Left lobe of liver (tissue), 2 donors: ENCODE results near the gene LITAFD. TPM values are rescaled to one million over a fixed set of nuclear protein-coding genes. Genes with fewer than 3 reads are reported as not detected.

Experiments
- ATAC-seq: fragments of 200-7000 bp; cut with Tn5 transposase; one replicate; pipeline ENCODE4 v1.9.1; 2020; ENCODE audit warnings: mild to moderate bottlenecking, moderate library complexity
- DNase-seq: peaks from one replicate; pipeline ENCODE4 v3.0.0-alpha.2; 2020; ENCODE audit warnings: low spot score
- total RNA-seq: library from RNA; stranded (reverse); gene quantifications from one replicate; pipeline ENCODE4 v1.2.1, GENCODE V29; 2021
- donor health status: DM: no; HTN: no; CAD: no; lungs with moderate emphysema.
- donor health status: DM: no; HTN: yes; CAD: no.

The LITAFD gene
- total RNA-seq, 1 donor from 2014 or later, result not detected

DNA sequence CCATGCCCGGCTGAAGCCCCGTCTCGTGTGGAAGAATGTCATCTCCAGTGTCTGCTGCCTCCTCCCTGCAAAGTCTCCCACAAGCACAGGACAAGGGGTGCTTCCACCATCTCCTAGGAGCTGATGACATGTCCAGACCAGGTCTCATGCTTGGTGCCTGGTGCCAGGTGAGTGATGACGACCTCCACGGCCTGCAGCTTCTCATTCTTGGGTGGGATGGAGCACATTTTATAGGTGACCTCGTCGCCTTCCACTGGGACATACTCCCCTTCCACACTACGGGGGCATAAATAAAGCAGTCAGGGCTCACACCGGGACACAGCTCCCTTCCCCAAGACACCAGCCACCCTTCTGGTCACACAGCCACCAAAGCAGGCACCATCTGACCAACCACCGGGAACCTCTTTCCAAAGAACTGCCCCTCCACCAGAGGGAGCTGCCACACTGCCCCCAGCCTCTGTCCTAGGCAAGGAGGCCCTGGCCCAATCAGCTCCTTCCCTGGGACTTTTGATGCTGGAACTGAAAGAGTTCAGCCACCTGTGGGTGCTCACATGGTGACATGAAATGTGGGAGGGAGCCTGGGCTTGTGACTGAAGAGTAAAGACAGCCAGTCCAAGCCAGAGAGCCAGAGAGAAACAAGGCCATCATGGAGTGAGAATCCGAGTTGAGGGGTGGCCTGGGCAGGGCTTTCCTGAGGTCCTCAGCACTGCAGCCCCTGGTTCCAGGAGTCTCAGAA, 26.9 kb upstream of the LITAFD start:
- no peak for DNase-seq
- ATAC-seq, result no peak

DNA sequence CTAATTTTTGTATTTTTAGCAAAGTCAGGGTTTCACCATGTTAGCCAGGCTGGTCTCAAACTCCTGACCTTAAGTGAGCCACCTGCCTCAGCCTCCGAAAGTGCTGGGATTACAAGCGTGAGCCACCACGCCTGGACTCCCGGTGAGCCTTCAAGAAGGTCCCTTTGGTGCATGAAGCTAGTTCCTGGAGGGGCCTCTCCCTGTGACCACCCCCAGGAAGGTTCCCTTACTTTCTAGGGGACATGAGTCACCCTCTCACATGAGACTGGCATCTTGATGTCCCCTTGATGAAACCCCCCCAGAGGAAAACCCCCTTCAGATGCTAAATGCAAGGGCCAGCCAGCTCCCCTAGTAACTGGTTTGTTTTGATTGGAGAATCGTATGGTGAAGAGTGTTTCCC, 26.2 kb upstream of the LITAFD start:
- DNase-seq, result no peak
- ATAC-seq, result no peak

DNA sequence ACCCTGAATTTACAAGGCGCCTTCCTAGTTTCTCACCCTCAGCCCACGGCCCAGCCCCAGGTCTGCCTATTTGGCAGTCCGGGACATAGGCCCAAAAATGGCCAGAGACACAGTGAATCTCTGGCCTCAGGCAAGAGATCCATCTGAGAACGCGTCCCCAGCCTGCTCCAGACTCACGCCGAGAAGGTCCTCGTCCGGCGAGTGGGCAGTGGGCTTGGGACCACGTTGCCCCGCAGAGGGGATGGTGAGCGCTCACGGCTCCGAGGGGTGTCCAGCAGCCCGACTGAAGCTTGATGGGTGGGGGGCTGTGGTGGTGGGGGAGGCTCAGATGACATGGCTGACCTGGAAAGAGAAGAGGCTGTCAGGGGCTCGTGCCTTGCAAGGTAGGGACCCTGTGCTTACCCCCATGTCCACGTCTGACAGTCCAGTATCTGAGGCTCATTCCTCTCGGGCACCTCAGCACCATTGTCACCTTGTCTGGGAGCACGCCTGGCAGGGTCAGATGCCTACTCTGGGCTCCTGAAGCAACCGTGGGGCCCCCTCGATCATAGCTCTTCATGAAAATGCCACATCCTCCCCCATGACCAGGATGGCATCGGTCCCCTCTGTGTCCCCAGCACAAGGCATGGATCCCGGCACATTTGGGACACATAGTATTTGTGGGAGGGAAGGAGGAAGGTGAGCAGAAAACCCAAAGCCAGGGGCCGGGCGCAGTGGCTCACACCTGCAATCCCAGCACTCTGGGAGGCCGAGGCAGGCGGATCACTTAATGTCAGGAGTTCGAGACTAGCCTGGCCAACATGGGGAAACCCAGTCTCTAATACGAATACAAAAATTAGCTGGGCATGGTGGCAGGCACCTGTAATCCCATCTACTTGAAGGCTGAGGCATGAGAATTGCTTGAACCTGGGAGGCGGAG, 22.9 kb upstream of the LITAFD start:
- ATAC-seq, result no peak
- DNase-seq, result no peak

DNA sequence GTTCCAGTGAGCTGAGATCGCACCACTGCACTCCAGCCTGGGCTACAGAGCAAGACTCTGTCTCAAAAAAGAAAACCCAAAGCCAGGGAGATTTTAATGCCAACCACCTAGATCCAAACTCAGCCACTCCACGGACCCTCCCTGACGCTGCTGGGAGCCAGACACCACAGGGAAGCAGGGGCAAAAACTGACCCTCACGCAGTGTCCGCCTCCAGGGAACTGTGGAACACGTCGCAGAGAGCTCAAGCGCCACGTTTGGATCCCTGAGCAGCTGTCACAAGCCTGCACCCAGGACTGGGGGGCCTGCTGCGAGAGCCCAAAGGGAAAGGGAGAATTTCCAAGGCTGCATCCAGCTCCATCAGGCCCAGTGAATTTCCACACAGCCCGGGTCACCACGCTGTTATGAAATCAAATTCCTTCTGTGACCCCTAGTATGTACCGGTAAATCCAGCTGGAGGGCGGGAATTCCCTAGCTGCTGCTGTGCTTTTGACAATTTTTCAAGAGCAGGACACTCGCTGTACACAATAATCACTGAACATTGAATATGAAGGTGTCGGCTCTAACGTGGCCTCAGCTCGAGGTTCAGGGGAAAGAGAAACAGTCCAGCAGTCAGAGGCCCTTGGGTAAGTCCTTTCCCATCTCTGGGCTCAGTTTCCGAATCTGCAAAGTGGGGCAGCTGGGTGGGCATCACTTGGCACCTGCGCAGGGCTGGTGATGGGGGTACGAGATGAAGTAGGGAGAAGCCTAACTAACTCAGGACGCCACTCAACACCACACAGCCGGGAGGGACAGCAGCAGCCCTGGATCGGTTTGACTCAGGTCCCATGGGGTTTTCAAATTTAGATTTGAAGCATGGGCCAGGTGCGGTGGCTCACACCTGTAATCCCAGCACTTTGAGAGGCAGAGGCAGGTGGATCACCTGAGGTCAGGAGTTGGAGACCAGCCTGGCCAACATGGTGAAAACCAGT, 22.0 kb upstream of the LITAFD start:
- DNase-seq (peak; percentile 82), ATAC-seq (peak; percentile 18)

DNA sequence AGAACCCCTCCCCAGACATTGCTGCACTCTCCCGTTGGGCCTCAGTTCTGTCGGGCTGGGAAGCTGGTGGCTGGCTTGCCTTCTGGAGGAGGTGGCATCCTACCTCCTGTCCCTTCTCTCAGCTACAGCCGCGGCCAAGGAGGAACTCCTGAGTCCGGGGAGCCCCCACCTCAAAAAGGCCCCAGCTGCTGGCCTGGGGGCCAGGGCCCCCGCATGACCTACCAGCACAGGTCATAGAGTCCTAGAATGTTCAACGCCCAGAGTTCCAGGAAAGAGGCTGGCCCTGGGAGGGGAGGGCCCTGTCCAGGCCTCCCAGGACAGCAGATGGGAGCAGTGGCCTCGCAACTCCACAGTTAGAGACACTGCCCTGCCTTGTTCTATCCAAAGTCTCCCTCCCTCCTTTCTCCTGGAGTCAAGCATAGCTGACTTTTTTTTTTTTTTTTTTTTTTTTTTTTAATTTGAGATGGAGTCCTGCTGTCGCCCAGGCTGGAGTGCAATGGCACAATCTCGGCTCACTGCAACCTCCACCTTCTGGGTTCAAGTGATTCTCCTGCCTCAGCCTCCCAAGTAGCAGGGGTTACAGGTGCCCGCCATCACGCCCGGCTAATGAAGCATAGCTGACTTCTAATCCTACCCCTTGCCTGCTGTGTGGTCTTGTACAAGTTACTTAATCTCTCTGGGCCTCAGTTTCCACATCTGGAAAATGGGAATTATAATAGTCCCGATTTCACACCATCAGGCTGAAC, 20.4 kb upstream of the LITAFD start:
- ATAC-seq (peak; percentile 34), DNase-seq (peak; percentile 72)

DNA sequence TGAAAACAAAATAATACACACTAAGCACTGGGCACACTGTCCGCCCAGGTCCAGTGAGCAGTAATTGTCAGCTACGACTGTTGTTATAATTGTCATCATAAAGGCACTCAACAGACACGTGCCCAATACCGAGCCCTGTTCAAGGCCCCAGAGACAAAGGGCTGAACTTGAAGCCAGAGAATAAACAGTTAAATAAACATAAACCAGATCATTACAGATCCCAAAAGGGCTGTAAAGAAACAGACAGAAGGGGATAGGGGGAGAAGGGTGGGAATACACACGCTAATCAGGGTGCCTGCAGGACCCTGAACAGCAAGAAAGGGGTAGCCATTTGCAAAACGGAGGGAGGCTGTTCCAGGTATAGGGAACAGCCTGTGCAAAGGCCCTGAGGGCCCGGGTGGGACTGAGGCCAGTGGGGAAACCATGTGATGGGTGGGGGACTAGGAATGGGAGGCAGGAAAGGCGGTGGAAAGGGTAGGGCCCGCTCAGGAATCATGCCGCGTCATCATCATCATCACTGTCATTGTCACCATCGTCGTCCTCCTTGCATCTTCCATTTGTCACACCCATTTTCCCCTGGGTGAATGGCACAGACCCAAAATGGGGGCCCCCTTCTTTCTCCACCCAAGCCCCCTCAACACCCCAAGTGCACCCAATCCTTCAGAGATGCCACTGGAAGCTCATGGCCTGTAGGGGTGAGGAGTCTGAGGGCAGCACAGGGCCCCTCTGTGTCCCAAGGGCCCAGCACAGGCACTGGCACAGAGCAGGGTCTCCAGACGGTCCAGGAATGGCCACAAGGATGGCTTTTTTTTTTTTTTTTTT, 19.6 kb upstream of the LITAFD start:
- no peak for ATAC-seq
- no peak for DNase-seq

DNA sequence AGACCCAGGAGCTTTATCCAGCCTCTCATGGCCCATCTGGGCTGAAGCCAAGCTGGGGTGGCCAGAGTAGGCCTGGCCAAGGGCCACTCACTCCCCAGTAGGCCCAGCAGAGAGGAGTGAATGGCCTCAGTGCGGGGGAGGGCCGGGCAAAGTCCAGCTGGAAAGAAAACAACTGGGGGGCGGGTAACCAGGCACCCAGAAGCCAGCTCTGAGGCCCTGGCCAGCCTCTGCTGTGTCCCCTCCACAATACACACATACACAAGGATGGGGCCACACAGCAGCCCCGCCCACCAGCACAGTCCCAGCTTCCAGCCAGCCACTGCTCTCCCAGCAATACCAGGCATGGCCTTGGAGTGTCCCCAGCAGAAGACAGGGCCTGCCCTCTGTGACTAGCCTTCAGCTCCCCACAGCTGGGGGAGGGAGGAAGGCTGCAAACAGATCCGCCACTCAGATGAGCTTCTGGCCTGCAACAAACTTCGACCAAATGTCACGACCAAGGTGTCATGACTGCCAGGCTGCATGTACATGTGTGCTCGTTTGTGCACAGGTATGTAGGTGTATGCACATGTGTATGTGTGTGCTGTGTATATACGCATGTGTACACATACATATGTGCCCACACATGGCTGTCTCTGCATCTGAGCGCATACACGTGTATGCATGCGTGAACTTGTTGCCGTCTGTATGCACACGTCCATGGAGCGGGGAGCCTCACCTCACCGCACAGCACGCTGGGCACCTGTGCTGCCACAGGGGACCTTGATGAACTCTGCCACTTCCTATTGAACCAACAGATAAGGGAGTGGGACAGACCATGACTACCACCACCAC, 18.3 kb upstream of the LITAFD start:
- ATAC-seq (peak; percentile 69), DNase-seq (peak; percentile 99)

DNA sequence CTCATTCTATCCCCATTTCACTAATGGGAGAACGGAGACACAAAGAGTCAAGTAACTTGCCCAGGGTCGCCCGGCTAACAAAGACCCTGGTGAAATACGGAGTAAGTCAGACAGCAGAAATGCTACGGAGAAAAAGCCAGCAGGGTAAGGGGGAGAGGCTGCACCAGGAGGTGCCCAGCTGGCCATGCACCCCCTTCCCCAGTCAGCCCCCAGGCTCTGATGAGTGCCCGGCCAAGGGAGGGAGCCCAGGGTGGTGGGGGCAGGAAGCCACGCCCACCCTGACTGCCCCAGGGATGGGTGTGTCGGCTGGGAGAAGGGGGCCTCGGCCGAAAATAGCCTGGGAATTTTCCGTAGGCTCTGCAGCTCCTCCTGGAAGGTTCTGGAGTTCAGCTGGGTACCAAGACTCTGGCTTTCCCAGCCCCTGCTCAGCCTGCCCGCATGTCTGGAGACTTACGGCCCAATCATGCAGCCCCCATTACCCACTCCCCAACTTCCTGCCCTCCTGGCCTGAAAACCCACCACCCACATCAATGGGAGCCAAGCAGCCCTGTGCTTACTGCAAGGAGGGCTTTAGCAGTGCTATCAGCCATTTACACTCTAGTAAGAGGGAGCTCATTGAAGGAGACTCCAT, 17.6 kb upstream of the LITAFD start:
- no peak for ATAC-seq

DNA sequence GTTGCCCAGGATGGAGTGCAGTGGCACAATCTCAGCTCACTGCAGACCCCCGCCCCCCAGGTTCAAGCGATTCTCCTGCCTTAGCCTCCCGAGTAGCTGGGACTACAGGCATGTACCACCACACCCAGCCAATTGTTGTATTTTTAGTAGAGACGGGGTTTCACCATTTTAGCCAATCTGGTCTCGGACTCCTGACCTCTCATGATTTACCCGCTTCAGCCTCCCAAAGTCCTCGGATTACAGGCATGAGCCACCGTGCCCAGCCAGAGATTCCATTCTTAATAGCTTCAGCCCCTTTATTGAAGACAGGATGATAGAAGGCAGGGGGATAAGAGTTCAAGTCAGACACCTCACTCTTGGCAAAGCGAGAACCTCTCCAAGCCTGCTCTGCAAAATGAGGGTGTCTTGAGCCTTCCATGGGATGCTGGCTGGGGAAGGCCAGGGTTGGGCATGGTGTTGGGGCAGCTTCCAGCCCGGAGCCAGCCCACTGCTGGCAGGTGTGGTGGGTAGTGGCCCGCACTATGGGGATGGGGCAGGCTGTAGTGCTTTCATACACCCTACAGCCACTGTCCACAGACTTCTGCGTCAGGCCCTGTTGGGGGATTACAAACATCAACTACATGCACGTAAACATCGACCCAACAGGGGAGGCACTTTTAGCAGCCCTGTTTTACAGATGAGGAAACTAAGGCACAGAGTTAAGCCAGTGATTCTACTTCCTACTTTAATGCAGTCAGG, 16.8 kb upstream of the LITAFD start:
- DNase-seq, result no peak
- no peak for ATAC-seq

More for the DNA sequence above, 17.6 kb upstream of the LITAFD start:
- no peak for DNase-seq

DNA sequence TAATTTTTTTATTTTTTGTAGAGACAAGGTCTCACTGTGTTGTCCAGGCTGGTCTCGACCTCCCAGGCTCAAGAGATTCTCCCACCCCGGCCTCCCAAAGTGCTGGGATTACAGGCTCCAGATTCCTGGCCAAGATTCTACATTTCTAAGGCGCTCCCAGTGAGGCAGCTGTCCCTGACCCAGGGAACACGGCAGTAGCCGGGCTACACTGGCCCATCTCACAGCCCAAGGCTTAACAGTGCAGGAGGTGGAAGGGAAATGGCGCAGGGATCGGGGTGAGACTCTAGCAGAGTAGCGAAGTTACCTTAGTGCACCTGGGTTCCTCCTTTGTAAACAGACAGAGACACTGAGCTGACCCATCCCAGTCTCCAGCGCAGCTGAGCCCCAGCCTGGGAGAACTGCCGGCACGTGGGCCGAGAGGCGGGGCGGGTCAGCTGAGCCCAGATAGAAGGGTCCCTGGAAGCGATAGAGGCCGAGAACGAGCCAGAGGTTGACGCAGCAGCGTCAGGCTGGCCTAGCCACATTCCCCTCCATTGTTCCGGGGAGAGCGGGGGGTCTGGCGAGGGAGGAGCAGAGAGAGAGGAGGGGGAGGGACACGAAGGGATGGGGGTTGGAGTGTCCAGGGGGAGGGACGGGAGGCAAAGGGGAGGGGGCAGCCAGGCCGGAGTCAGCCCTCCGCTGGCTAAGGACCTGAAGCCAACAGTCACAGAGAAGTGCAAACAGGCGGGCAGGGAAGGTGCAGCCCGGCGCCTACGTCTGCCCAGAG, 15.8 kb upstream of the LITAFD start:
- ATAC-seq (peak; percentile 6), DNase-seq (peak; percentile 77)

DNA sequence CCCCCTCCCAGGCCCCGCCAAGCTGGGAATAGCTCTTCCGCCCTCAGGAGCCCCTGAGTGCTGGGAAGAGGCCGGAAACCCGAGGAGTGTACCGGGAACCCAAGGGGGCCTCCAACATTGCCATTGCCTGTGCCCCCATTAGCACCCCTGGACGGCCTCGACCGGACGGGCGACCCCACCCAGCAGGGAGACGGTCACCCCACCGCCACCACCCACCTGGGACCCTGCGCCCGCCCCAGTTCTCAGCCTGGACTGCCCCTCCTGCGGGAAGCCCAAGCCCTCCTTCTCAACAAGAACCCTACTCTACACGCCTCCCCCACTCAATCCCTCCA, 15.3 kb upstream of the LITAFD start:
- ATAC-seq (no peak), DNase-seq (no peak)

DNA sequence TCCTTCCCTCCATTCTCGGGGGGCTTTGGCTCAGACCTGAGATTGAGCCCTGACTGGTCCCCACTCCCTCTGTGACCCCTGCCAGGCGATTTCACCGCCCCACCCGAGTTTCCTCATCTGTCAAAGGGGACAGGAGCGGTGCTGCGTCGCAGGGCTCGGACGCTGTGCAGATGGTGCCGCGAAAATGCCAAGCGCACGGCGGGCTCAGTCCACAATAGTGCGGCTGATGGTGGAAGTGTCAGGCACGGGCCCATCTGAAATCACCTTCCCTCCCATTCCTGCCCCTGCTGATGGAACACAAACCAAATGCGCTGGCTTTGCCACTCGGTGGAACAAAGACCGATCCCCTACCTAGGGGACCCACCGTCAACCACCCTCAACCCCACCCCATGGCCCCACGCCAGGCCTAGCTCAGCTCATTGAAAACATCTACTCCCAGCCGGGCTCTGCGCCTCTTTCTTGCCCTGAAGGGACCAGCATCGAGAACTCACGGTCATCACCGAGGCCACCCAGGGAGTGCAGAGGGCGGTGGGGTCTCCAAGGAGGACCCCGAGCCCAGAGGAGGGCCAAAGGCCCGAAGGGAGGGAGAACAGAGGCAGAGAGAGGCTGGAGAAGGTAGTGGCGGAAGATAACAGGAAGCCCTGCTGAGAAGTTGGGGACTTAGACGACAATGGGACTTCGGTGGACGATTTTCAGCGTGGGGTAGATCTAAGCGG, 14.8 kb upstream of the LITAFD start:
- ATAC-seq (no peak), DNase-seq (peak; percentile 73)

DNA sequence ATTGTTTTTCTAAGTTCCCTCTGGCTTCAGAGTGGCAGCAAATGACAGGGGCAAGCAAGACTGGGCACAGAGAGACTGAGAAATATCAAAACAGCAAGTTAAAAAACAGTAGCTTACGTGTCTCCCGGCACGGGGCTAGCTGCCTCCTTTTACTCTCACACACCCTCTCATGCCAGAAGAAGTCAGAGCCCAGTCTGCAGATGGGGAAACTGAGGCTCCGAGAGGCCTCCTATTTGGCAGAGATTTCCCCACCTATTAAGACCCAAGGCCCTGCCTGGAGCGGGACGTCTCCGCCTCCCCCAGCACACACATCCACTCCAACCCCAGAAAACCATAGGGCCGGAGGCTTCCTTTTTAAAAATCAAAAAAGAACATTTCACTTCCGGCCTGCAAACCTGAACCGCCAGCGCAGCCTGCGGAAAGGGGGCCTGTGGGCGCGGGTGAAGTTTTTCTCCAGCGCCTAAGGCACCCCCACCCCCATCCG, 14.2 kb upstream of the LITAFD start:
- ATAC-seq (no peak), DNase-seq (no peak)

DNA sequence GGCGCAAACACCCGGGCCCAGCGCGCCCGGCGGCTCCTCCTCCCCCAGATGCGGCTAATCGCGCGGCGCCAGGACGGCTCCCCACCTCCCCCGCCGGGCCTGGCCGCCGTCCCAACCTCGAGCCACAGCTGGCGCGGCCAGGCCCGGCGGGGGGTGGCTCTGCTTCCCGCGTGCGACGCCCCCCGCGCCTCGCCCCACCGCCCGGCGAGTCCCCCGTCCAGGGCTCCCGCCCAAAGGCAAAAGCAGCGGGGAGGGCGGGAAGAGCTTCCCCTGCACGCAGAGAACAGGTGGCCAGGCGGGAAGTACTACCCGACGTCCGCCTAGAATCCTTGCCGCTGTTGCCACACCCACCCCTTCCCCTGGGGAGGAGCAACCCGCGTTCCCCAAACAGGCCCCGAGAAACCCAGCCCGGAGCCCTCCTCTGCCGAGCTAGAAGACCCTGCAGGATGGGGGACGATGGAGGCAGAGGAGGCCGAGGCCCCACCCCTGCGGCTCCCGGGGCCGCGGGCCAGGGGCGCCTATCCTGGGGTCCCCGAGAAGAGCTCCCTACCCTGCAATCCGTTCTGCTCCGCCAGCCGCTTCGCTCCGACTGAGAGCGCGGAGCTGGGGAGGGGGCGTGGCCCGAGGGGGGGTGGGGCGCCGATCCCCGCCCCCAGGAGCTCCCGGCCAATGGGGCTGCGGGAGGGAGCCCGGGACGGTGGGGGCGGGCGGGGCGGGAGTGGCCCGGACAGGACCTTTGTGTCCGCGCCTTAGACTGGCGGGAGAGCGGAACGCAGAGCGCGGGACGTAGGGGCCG, 13.5 kb upstream of the LITAFD start, which contains the start of gene CARHSP1:
Gene CARHSP1 (minus strand): TSS at position 591 of the 796 bp plus-strand sequence. CDS start 9,678 bp downstream, outside the sequence.
- ATAC-seq, result peak; percentile 75
- peak; percentile 88 for DNase-seq
